ACC112 (cell line): ENCODE results near the gene EN2.
A peak's percentile ranks its signal among the peaks of the same experiment; 100 is the strongest.

ENCODE experiments used
- H2AFZ ChIP-seq: fragments of 200-600 bp; sonication (generic); one replicate; pipeline ENCODE4 v1.6.0; 2017; ENCODE audit warnings: antibody characterized with exemption, low read length; ENCODE audit not compliant: unreplicated experiment
- H3K27ac ChIP-seq: fragments of 200-600 bp; sonication (generic); 2 replicates; pipeline ENCODE4 v1.5.1; 2014; ENCODE audit warnings: low read depth, mild to moderate bottlenecking, antibody characterized with exemption, low read length, moderate library complexity
- H3K27me3 ChIP-seq: fragments of 200-600 bp; sonication (generic); 2 replicates; pipeline ENCODE4 v1.6.1; 2014; ENCODE audit warnings: mild to moderate bottlenecking, antibody characterized with exemption, low read length, moderate library complexity, mixed read lengths; ENCODE audit not compliant: insufficient read depth
- H3K36me3 ChIP-seq: fragments of 200-600 bp; sonication (generic); 2 replicates; pipeline ENCODE4 v1.6.1; 2016; ENCODE audit warnings: mild to moderate bottlenecking, antibody characterized with exemption, low read length, moderate library complexity, mixed read lengths; ENCODE audit not compliant: insufficient read depth
- H3K4me1 ChIP-seq: fragments of 200-600 bp; sonication (generic); one replicate; pipeline ENCODE4 v1.6.1; 2016; ENCODE audit warnings: low read length, mixed read lengths; ENCODE audit not compliant: insufficient read depth, unreplicated experiment, control insufficient read depth
- H3K4me3 ChIP-seq: fragments of 200-600 bp; sonication (generic); 2 replicates; pipeline ENCODE4 v1.5.1; 2014; ENCODE audit warnings: mild to moderate bottlenecking, low read depth, low read length
- H3K79me2 ChIP-seq: fragments of 200-600 bp; sonication (generic); one replicate; pipeline ENCODE4 v1.6.0; 2016; ENCODE audit warnings: low read length; ENCODE audit not compliant: control insufficient read depth, unreplicated experiment, insufficient read depth

Gene EN2

GRCh38 chr7:155466814-155467733 is 9.1 kb downstream of the EN2 start:
- Histone ChIP-seq H3K4me3 (no peak overlapping the region), H3K27ac (no peak overlapping the region), H3K79me2 (no peaks in the 10 kb centered on the region), H3K27me3 (peaks cover 100% of the 10 kb centered on the region), H3K4me1 (no peaks in the 10 kb centered on the region), H3K36me3 (no peaks in the 10 kb centered on the region), H2AFZ (no peak overlapping the region)

GRCh38 chr7:155467846-155468784 is 10.2 kb downstream of the EN2 start:
- H2AFZ ChIP-seq: no peak overlapping the region
- H3K27me3 ChIP-seq: peaks cover 100% of the 10 kb centered on the region
- no peaks in the 10 kb centered on the region for H3K79me2 ChIP-seq
- peak overlapping the region; percentile 51 for H3K4me3 ChIP-seq
- H3K36me3 ChIP-seq: no peaks in the 10 kb centered on the region
- H3K4me1 ChIP-seq: no peaks in the 10 kb centered on the region
- no peak overlapping the region for H3K27ac ChIP-seq

- Histone ChIP-seq H3K79me2 (no peaks in the 10 kb centered on the region), H3K27me3 (peaks cover 100% of the 10 kb centered on the region), H3K36me3 (no peaks in the 10 kb centered on the region), H3K4me3 (peak overlapping the region; percentile 51; the same call in 1 of the 2 replicates), H3K27ac (no peak overlapping the region), H2AFZ (no peak overlapping the region), H3K4me1 (no peaks in the 10 kb centered on the region)
Observed at GRCh38 chr7:155468785-155469148, 10.8 kb downstream of the EN2 start.

- H3K4me1 ChIP-seq: no peaks in the 10 kb centered on the region
- H3K79me2 ChIP-seq: no peaks in the 10 kb centered on the region
- no peak overlapping the region for H3K4me3 ChIP-seq
- peaks cover 100% of the 10 kb centered on the region for H3K27me3 ChIP-seq
- no peaks in the 10 kb centered on the region for H3K36me3 ChIP-seq
- H3K27ac ChIP-seq: no peak overlapping the region
- H2AFZ ChIP-seq: no peak overlapping the region
Observed at GRCh38 chr7:155469311-155470185, 11.6 kb downstream of the EN2 start.

- Histone ChIP-seq H3K36me3 (no peaks in the 10 kb centered on the region), H2AFZ (no peak overlapping the region), H3K27ac (no peak overlapping the region), H3K4me1 (no peaks in the 10 kb centered on the region), H3K79me2 (no peaks in the 10 kb centered on the region), H3K4me3 (no peak overlapping the region), H3K27me3 (peaks cover 98% of the 10 kb centered on the region)
Observed at GRCh38 chr7:155470186-155470487, 12.2 kb downstream of the EN2 start.

GRCh38 chr7:155470686-155471638 is 13.0 kb downstream of the EN2 start:
- H3K4me3 ChIP-seq: no peak overlapping the region
- no peak overlapping the region for H3K27ac ChIP-seq
- H3K79me2 ChIP-seq: no peaks in the 10 kb centered on the region
- no peaks in the 10 kb centered on the region for H3K36me3 ChIP-seq
- H2AFZ ChIP-seq: no peak overlapping the region
- peaks cover 98% of the 10 kb centered on the region for H3K27me3 ChIP-seq
- H3K4me1 ChIP-seq: no peaks in the 10 kb centered on the region

GRCh38 chr7:155471718-155472117 is 13.8 kb downstream of the EN2 start:
- no peaks in the 10 kb centered on the region for H3K4me1 ChIP-seq
- H3K79me2 ChIP-seq: no peaks in the 10 kb centered on the region
- peaks cover 98% of the 10 kb centered on the region for H3K27me3 ChIP-seq
- no peak overlapping the region for H2AFZ ChIP-seq
- no peak overlapping the region for H3K4me3 ChIP-seq
- no peaks in the 10 kb centered on the region for H3K36me3 ChIP-seq
- H3K27ac ChIP-seq: no peak overlapping the region

GRCh38 chr7:155477476-155477875 is 19.5 kb downstream of the EN2 start:
- Histone ChIP-seq H3K27me3 (peaks cover 56% of the 10 kb centered on the region), H3K27ac (no peak overlapping the region), H3K36me3 (no peaks in the 10 kb centered on the region), H3K79me2 (no peaks in the 10 kb centered on the region), H2AFZ (no peak overlapping the region), H3K4me3 (no peak overlapping the region), H3K4me1 (no peaks in the 10 kb centered on the region)

GRCh38 chr7:155481764-155482163 is 23.8 kb downstream of the EN2 start:
- H3K27ac ChIP-seq: no peak overlapping the region
- H3K79me2 ChIP-seq: no peaks in the 10 kb centered on the region
- no peak overlapping the region for H2AFZ ChIP-seq
- no peak overlapping the region for H3K4me3 ChIP-seq
- H3K4me1 ChIP-seq: no peaks in the 10 kb centered on the region
- H3K36me3 ChIP-seq: no peaks in the 10 kb centered on the region
- peaks cover 23% of the 10 kb centered on the region for H3K27me3 ChIP-seq
